Fibroblast of skin of left quadriceps (primary cell): ENCODE data around the gene GRPEL2.
"Not testable (repeated sequence)": the region's sequence is repeated elsewhere in the genome, so short reads cannot be mapped to it uniquely, and the experiment has no call there.

ENCODE experiments used
- DNase-seq, 2 experiments: peaks; one replicate each; pipeline ENCODE4 v3.0.0-alpha.2; 2013; ENCODE audit warnings: low read depth in 2 of 2

The GRPEL2 gene

GRCh38 chr5:149398747-149399266, 53.5 kb downstream of the GRPEL2 start:
- DNase-seq: not testable (repeated sequence)

GRCh38 chr5:149399775-149400174, 54.5 kb downstream of the GRPEL2 start:
- DNase-seq: no peak

GRCh38 chr5:149400304-149400703, 55.0 kb downstream of the GRPEL2 start:
- no peak for DNase-seq

GRCh38 chr5:149401051-149401450, 55.8 kb downstream of the GRPEL2 start:
- no peak for DNase-seq

- DNase-seq: no peak
Observed at GRCh38 chr5:149402291-149402690, 57.0 kb downstream of the GRPEL2 start.
